ENCODE data around the gene CRB2. TPM values are rescaled to one million over a fixed set of nuclear protein-coding genes. Genes with fewer than 3 reads are reported as not detected.

CRB2 gene
- total and polyA plus RNA-seq, 12 donors = under 0.01 to 0.24 (median 0.07) TPM; not detected in 4

DNA sequence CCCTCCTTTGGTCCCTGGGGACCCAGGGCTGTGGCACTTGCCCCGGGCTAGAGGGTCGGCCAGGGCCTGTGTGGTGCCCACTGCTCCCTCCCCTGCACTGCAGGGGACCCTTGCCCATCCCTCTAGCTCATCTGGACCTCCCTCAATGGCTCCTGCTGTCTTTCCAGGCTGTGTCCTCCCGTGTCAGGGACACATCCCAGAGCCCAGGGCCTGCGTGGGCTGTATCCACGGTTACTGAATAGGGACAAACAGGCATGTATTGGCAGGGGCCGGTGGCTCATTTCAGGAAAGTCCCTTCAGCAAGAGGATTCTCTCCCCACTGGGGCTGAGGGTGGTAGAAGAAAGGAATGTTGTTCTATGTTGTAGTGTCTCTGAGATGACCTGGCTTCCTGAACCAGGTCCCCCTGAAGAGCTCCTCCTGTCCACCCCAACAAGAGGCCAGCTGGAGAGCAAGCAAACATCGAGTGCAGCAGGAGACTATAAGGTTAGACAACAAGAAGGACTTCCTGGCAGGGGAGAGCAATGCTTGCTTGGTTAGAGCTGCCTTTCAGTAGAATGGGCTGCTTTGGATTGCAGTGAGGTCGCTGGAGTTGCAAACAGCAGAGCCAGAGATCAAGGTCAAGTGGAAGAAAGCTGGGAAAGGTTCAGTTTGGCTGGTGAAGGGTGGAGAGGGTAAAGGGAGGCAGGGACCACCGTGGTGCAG is 1.0 kb upstream of the CRB2 start:
- TF ChIP-seq, protein P1, sequence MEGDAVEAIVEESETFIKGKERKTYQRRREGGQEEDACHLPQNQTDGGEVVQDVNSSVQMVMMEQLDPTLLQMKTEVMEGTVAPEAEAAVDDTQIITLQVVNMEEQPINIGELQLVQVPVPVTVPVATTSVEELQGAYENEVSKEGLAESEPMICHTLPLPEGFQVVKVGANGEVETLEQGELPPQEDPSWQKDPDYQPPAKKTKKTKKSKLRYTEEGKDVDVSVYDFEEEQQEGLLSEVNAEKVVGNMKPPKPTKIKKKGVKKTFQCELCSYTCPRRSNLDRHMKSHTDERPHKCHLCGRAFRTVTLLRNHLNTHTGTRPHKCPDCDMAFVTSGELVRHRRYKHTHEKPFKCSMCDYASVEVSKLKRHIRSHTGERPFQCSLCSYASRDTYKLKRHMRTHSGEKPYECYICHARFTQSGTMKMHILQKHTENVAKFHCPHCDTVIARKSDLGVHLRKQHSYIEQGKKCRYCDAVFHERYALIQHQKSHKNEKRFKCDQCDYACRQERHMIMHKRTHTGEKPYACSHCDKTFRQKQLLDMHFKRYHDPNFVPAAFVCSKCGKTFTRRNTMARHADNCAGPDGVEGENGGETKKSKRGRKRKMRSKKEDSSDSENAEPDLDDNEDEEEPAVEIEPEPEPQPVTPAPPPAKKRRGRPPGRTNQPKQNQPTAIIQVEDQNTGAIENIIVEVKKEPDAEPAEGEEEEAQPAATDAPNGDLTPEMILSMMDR (IDR thresholded peaks at IDR 0.05) = no peak
- no peak for TF ChIP-seq POLR2A (IDR thresholded peaks at IDR 0.05)
- intact Hi-C loops (cut with DNase I) = no loop called here
- DNase-seq = no peak
- 35 to 54% (median 46%) methylated on average over 7 to 9 of the region's 9 CpGs for WGBS, 4 donors
- H3K4me1 ChIP-seq (replicated peaks in 1 of 2) = no peaks in the 10 kb centered on the region
- H3K4me3 ChIP-seq = no peak overlapping the region
- H3K27ac ChIP-seq = no peak overlapping the region
- H3K9me3 ChIP-seq (replicated peaks in 1 of 3) = no peaks in the 10 kb centered on the region
- H3K27me3 ChIP-seq = peaks cover 23% of the 10 kb centered on the region
- no peaks in the 10 kb centered on the region for H3K36me3 ChIP-seq (replicated peaks in 1 of 2)

DNA sequence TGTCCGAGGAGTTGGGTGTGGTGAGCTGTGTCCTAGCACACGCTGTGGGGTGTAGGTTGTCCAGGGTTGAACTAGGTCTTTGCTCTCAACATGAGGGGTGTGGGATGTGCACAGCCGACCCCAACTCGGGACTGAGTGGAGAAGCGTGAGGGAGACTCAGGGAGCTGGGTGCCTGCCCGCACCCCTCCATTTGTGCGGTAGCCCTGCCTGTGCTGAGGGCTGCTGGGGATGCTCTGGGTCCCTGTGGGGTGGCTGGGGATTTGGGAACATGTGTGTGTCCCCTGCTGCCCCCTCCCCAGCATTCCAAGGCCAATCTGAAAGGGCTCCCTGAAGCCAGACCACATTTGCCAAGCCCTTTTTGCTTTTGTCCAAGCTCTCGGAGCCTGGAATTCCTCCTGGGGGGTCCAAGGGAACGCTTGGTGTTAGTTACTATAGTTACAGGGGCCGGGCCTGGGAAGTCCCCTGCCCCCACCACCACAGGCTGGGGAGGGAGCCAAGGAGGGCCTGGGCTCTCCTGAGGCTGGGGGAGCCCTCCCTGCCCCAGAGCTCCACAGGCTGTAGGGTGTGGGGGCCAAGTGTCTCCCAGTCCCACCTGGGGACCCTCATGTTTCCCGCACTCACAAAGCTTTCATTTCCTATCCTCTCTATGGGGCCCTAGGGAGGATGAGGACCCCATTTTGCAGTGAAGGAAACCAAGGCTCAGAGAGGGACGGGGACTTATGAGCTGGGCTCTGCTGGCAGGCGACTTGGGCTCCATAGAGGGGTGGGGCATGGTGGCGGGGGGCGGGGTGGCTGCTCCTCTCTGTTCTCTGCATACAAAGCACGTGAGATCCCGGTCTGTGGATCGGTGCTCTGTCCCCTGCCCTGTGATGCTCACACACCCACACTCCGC is 1.1 kb downstream of the CRB2 start:
- intact Hi-C loops (cut with DNase I) = no loop called here
- TF ChIP-seq, protein P1 (IDR thresholded peaks at IDR 0.05) = no peak
- no peak for TF ChIP-seq POLR2A (IDR thresholded peaks at IDR 0.05)
- Histone ChIP-seq H3K9me3 (replicated peaks in 1 of 3) (no peaks in the 10 kb centered on the region), H3K4me3 (no peak overlapping the region), H3K36me3 (replicated peaks in 1 of 2) (no peaks in the 10 kb centered on the region), H3K4me1 (replicated peaks in 1 of 2) (no peaks in the 10 kb centered on the region), H3K27ac (no peak overlapping the region), H3K27me3 (peaks cover 23% of the 10 kb centered on the region)
- WGBS, 4 donors = 69 to 79% (median 74%) methylated on average over 7 to 19 of the region's 19 CpGs
- DNase-seq = no peak

DNA sequence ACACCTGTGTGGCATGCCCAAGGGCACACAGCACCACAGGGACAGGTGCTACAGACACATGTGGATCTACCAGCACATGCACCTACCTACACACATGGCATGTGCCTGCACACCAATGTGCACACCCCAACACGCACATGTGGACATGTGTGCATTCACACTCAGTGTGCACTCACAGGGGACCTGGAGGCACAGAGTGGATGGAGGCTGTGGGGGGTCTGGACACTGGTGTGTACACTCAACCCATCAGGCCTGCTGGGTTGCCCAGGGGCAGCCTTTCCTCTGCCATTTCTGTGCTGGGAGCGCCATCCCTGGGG is 1.7 kb downstream of the CRB2 start:
- DNase-seq = no peak
- Histone ChIP-seq H3K27ac (no peak overlapping the region), H3K4me3 (no peak overlapping the region), H3K4me1 (replicated peaks in 1 of 2) (no peaks in the 10 kb centered on the region), H3K36me3 (replicated peaks in 1 of 2) (no peaks in the 10 kb centered on the region), H3K9me3 (replicated peaks in 1 of 3) (no peaks in the 10 kb centered on the region), H3K27me3 (peaks cover 23% of the 10 kb centered on the region)
- intact Hi-C loops (cut with DNase I) = no loop called here
- TF ChIP-seq, protein P1 (IDR thresholded peaks at IDR 0.05) = no peak
- TF ChIP-seq POLR2A (IDR thresholded peaks at IDR 0.05) = no peak
- 93 to 100% (median 100%) methylated on average over 2 of the region's 2 CpGs for WGBS, 4 donors

DNA sequence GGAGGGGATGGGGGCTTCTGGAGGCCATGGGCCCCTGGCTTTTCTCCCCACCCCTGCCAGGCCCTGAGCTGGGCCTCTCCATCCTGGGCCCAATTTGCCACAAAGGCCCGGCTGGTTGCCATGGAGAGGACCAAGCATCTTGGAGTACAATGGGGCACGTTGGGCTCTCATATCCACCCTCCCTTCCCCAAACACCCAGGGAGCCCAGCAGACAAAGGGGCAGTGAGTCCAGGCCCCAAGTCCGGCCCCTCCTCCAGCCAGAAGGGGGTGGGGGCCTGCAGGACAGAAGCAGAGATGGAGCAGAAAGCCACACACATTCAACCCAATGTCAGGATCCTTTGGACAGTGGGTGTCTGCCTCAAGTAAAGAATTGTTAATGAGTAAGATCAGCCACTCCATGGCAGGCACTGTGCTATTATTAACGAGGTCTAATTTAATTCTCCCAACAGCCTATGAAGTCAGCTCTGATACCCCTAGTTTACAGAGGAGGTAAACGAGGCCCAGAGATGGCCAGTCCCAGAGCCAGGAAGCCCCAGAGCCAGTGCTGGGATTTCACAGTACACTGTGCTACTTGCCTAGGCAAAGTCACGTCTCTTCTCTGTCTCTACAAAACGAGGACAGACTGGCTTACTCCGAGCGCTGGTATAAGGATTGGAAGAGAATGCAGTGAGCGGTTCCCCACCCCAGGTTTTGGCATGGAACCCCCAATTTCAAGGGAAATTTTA is 2.3 kb downstream of the CRB2 start:
- peaks cover 16% of the 10 kb centered on the region for H3K27me3 ChIP-seq
- H3K9me3 ChIP-seq (replicated peaks in 1 of 3) = no peaks in the 10 kb centered on the region
- no peak for TF ChIP-seq POLR2A (IDR thresholded peaks at IDR 0.05)
- TF ChIP-seq, protein P1 (IDR thresholded peaks at IDR 0.05) = no peak
- no peak overlapping the region for H3K4me3 ChIP-seq
- no peak for DNase-seq
- no peaks in the 10 kb centered on the region for H3K36me3 ChIP-seq (replicated peaks in 1 of 2)
- intact Hi-C loops (cut with DNase I) = no loop called here
- H3K27ac ChIP-seq = no peak overlapping the region
- WGBS, 4 donors = 76 to 84% (median 80%) methylated on average over 9 to 10 of the region's 10 CpGs
- H3K4me1 ChIP-seq (replicated peaks in 1 of 2) = no peaks in the 10 kb centered on the region

Measured in adrenal gland (tissue), 12 donors.